ENCODE results near the gene CHRD. TPM values are rescaled to one million over a fixed set of nuclear protein-coding genes. Genes with fewer than 3 reads are reported as not detected.

CHRD gene
- polyA plus RNA-seq, 3 donors: 8.2 to 9.9 (median 8.9) TPM

DNA sequence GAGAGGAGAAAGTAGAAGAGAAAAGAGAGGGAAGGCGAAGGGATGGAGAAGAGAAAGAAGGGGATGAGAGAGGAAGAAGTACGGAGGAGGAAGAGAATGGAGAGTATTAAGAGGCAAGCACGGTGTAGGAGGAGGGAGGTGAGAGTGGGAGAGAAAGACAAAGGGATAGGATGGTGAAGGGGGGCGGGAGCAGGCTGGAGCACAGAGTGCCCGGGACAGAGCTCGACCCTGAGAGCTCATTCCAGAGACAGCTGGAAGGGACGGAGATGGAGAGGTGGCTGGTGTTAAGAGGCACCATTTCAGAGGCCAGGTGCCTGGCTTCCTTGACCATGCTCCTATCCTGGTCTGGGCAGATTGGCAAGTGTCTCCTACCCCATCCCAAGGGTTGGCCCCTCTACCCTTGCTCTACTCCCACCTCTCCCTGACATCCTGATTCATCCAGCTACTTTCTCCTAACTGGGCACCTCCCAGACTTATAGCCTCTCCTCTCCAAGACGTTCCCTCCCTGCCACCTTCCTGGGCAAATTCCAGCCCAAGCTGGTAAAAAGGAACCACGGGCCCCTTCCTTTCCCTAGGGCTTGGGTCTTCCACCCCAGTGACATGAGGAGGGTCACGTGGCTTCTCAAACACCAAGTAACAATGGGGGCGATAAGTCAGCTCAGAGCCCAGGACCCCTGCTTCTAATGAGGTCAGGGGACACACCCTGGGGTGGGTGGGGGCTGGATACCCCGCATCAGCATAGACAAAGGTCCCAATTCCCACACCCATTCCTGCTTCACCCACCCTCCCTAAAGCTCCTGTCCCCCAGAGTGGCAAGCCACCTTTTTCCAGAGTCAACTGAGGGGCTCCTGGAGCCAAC, 19.6 kb upstream of the CHRD start:
- no peak for DNase-seq (ENCODE audit: low read depth in 3 of 3, low spot score in 2 of 3)

DNA sequence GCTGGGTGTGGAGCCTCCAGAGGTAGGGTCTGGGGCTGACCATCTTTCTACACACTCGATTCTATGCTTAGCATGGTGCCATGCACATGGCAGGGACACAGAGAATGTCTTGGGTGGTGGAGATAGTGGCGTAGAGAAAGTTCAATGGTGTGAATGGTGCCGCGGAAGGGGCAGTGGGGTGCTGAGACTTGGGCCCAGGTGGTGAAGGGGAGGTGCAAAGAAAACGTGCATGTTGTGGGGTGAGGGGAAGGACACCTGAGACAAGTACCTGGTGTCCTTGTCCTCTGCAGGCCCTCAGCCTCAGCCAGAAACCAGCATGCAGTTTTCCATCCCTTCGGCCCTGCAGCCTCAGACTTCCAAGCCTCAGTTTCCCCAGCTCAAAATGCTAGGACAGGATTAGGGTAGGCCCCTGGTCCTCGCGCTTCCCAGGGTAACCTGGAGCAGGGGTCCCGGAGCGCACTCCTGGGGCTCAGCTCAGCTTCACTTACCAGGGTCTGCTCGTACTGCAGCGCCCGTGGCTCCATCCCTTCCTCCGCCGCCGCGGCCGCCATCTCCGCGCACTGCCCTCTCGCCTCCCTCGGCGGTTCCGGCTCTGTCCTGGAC, 18.8 kb upstream of the CHRD start:
- no peak for DNase-seq (ENCODE audit: low read depth in 3 of 3, low spot score in 2 of 3)

DNA sequence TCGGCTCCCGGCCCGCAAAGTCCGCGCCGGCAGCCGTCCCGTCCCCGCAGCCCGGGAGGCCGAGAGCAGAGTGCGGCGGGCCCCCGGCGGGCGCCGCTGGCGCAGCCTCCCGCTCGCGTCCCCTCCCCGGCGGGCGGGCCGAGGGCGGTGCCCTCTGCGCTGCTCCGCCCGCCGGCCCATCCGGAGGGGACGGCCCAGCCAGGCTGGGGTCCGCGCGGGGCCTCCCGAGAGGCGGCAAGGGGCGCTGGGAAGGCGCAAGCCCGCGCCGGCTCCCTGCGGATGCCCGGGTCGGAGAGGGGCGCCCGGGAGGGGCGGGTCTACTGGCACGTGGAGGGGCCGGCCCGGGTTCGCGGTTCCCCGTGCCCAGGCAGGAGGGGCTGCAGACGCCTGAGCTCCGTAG, 18.3 kb upstream of the CHRD start, which contains the start of the genes CLCN2 and POLR2H:
TSS of gene CLCN2 (minus strand) at position 74 of the 400 bp plus-strand sequence. CDS start 126 bp downstream, outside the sequence.
TSS of gene POLR2H (plus strand) at position 179 of the 400 bp plus-strand sequence. CDS start 1,783 bp downstream, outside the sequence.
- peak in 2 of 3 donors; percentile 55 to 71 for DNase-seq (ENCODE audit: low read depth in 3 of 3, low spot score in 2 of 3)

DNA sequence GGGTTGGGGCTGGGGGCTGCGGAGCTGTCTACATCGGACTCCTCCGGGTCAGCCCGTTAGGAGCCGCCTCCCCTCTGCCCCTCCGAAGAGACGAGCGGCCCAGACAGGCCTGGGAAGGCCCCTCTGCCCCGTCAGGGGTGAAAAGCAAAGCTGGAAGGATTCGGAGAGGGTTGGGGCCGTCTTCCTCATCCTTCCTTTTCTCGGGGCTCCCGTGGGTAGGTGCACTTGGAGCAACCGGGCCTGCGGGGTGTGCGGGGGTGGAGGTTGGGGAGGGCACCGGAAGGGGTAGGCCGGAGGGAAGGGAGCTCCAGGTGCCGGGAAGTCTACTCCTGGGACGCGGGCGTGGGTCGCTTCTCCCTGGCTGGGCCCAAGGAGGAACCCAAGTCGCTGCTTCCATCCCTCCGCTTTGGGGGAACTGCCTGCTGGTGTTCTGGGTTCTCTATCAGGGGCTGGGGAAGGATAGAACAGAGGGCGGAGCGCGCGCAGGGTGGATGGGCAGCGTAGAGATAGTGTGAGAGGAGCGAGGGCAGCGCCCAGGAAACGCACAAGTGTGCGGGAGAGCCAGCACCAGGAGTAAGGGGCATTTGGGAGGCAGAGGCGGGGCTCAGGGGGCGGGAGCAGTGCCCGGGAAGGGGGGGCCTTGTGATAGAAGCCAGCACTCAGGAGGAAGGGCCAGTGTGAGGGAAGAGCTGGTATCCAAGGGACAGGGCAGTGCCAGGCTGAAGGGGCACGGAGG, 17.8 kb upstream of the CHRD start:
- DNase-seq (ENCODE audit: low read depth in 3 of 3, low spot score in 2 of 3): no peak

DNA sequence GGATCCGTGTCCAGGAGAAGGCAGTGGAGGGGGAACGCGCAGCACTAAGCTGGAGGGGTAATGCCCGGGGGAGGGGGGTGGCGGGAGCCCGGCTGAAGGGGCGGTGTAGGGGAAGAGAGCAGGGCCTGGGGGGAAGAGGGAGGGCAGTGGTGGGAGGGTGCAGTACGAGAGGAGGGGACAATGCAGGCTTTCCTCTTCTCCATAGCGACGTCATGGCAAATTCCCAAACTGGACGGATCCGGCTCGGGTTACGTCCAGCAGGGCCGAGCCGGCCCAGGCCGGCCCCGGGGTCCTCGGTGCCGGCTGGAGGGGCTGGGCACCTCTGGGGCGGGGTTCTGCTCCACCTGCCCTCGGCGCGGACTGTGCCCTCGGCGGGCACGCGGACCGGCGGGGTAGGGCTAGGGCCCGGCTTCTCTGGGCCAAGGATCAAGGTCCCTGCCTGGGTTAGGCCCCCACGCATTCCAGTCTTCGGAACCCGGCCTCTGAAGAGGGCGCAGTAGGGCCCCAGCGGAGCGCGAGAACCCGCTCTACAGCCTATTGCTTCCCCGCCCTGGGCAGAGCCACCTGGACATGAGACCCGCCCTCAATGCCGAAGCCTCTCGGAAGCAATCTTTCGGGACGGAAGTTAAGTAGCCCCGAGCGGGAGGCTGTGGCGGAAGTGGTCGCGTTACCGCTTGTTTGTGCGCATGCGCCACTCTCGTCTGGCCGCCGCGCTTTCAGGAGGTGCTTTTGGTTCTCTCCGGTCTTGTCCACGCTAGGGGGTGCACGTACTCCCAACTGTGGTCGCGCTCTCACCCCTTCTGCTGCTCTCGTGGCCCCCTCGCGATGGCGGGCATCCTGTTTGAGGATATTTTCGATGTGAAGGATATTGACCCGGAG, 16.9 kb upstream of the CHRD start:
- DNase-seq (ENCODE audit: low read depth in 3 of 3, low spot score in 2 of 3): peak; percentile 94 to 96 (median 96)

DNA sequence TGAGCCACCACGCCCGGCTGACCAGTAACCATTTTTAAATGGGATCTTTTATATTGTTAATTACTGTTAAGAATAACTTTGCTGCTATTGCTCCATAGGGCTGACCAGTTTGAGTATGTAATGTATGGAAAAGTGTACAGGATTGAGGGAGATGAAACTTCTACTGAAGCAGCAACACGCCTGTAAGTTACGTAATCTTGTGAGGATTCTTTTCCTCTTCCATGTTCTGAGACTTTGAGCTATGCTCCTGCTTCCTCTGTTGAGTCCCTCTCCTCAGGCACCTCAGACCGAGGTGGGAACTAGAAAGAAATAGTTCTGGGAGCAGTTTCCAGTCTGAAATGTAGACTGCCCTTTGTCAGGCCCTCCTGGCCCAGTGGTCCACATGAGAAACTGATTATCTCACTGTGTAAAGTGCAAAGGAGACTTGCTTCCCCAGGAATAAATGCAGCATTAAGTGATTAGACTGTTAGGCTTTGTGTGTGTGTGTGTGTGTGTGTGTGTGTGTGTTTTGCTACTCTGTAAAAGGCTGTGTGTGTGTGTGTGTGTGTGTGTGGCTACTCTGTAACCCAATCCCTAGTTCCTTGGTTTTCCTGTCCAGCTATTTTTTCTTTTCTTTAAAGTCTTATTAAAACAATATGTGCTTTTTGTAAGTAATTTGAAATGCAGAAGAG, 13.1 kb upstream of the CHRD start:
- no peak for DNase-seq (ENCODE audit: low read depth in 3 of 3, low spot score in 2 of 3)

DNA sequence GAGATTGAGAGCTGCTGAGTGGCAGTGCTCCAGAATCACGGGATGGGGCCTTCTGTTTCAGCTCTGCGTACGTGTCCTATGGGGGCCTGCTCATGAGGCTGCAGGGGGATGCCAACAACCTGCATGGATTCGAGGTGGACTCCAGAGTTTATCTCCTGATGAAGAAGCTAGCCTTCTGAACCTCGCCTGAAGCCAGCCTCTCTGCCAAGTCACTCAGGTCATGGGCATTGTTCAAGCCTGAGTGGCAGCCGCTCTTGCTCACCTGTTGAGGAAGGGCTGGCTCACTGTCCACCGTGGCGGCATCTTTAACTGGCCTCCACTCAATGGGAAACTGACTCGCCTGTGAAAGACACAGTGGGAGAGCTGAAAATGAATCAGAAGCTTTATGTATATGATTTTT, 11.7 kb upstream of the CHRD start:
- DNase-seq (ENCODE audit: low read depth in 3 of 3, low spot score in 2 of 3): no peak

DNA sequence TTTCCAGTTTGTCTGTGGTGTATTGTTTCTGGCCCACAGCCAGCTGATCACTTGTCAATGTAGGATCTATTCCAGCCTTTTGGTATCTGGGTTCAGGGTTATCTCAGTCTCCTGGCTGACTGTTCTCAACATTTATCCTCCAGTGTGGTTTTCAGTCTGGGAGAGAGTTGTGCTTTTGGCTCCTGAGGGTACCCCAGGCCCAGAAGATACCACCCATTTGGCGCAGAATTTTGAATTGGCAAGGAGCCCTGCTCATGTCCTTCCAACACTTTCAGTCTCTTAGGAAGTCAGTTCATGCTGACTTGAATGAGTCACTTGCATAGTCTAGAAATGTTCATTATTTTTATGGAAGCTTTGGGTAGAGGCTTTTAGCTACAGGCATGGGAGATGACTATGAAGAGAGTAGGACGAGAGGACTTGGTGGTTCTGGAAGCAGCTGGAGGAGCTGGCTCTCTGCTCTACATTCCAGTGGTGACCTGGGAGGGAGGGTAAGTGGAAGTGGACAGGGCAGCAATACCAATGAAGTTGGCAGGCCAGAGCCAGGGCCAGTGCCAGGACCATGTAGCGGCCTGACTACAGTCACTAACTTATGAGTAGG, 11.2 kb upstream of the CHRD start:
- DNase-seq (ENCODE audit: low read depth in 3 of 3, low spot score in 2 of 3): no peak

DNA sequence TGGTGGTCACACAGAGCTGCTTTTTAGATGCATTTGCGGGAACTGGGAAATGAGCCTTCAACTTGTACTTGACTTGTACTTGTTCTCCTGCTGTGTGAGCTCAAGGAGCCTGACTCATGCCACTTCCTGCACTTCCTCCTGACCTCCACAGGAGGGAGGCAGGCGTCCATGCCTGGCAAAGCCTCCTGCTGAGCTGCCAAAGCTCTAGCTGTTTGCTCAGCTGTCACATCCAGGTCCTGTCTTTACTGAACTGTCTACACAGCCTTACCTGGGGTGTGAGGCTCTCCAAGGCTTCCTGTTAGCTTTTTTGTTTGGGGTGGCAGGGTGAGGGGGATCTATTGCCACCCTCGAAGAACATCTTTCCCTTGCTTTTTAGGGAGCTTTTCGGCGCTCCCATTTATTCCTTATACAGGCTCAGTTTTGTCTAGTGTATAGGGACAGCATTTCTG, 8.3 kb upstream of the CHRD start:
- DNase-seq (ENCODE audit: low read depth in 3 of 3, low spot score in 2 of 3): peak in 2 of 3 donors; percentile 58 to 72

DNA sequence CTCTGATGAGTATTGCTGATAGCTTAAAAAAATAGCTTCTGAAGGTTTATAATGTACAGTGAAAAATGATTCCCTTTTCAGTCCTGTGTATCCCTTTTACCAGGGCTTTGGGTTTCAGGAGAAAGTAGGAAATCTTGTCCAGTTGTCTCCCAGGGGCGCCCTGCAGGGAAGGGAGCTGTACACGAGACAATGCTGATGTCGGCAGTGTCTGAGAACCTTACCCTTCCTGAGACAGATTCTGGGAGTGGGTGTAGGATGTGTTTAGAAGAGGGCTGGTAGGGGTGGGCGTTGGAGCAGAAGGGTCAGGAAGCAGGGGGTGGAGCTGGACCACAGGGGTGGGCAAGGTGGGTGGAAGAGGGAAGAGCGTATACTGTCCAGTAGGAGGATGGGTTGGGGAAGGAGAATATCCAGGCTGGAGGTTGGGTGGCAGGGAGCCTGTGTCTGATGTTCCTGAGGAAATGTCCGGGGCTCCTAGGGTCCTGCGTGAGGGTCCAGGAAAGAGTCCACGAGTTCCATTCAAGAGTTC, 7.5 kb upstream of the CHRD start:
- DNase-seq (ENCODE audit: low read depth in 3 of 3, low spot score in 2 of 3): no peak

DNA sequence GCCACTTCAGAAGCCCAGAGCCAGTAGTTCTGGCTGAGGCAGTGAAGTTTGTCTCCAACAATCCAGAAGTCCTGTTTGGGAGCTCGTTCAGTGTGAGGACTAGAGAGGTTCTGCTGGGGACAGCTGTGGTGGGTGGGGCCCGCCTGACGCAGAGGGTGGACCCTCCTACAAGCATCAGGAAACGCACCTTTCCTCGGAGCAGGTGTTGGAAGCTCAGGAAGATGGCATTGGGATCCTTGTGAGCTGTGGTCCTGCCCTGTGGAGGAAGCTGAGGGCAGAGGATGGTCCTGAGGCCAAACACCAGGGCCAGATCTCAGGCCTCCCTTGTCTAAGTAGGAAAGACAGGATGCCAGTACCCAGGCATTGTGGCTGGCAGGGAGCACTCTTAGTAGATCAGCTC, 6.9 kb upstream of the CHRD start:
- no peak for DNase-seq (ENCODE audit: low read depth in 3 of 3, low spot score in 2 of 3)

DNA sequence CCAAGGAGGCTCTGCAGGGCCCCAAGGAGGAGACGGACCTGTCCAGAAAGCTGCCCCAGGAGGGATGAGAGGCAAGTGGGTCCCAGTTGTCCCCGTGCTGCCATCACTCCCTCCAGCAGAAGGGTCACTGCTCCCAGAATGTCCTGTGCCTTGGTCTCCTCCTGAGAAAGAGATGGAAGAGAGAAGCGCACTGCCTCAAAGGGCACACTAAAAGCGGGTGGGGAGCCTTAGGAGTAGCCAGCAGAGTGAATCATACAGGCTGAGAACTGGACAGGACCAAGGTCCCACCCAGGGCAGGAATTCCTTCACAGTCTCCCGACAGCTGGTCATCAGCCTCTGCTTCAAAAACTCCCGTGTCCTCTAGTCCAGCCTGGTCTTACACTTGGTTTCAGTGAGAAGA, 6.4 kb upstream of the CHRD start:
- DNase-seq (ENCODE audit: low read depth in 3 of 3, low spot score in 2 of 3): no peak

DNA sequence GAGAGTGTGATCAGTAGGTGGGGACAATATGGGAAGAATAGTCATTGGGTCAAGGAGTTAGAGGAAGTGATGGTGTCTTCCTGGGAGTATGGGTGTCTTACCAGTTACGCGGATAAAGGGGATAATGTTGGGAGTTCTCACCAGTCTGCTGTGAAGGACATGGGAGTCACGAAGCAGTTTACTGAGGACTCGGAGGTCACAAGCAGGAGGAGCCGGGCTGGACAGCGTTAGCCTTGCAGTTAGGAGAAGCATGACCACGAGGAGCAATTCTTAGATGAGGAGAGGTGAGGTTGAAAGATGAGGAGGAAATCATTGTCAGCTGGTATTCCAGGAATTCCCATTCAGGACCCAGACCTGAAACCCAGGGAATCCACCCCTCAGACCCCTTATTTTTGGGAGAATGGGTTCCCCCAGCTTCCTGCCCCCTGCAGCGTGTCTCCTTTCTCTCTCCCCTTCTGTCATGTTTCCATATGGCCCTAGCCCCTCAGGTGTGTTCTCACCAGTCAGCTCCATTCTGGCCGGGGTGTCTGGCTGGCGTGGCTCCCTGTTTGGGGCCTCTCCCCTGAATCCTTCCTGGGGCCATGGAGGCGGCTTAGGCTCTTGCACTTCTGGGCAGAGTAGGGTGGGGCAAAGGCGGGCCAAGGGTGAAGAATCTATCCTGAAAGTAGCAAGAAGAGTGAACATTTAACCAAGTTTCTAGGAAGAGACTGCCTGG, 4.0 kb upstream of the CHRD start:
- no peak for DNase-seq (ENCODE audit: low read depth in 3 of 3, low spot score in 2 of 3)

DNA sequence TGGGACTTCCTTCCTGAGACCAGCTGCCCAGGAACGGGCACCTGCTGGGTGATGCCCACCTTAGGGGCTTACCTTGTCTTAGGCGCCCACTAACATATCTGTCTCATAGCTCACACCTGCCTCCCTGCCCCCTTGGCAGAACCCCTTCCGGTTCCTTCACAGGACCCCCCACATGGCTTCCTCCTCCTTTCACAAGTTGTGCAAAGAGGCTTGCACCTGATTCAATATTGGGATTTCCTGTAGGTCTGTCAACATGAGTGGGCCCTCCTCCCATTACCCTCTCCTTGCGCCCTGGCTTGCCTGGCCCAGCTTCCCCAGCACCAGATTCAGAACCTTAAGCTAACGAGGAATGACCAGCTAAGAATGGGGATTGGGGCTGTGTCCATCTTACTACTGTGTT, 2.5 kb upstream of the CHRD start:
- DNase-seq (ENCODE audit: low read depth in 3 of 3, low spot score in 2 of 3): no peak

DNA sequence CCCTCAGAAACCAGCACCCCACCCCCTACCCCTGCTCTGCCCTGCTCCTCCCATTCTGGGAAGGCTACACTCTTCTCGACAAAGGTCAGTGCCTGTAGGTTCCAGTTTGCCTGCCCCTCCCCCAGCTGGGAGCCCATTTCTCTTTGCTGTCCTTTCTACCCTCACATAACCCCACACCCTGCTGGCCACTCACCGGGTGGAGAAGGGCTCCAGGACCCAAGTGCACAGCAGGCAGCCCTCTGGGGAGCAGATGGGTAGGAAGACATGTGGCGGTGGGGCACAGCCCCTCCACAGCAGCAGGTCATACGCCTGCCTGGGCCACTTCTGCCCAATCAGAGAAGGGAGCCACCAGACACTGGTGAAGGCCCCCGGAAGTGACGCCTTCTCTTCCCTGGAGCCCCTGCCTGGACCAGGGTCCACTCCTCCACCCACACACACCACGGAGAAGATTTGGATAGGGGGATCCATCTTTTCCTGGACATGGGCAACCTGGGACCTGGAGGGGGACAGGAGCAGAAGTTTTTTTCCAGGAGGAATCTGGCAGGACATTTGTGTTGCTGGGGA, 1.9 kb upstream of the CHRD start, which contains the start of gene THPO:
TSS of gene THPO (minus strand) at position 326 of the 564 bp plus-strand sequence. CDS start 1,948 bp downstream, outside the sequence.
- DNase-seq (ENCODE audit: low read depth in 3 of 3, low spot score in 2 of 3): no peak

DNA sequence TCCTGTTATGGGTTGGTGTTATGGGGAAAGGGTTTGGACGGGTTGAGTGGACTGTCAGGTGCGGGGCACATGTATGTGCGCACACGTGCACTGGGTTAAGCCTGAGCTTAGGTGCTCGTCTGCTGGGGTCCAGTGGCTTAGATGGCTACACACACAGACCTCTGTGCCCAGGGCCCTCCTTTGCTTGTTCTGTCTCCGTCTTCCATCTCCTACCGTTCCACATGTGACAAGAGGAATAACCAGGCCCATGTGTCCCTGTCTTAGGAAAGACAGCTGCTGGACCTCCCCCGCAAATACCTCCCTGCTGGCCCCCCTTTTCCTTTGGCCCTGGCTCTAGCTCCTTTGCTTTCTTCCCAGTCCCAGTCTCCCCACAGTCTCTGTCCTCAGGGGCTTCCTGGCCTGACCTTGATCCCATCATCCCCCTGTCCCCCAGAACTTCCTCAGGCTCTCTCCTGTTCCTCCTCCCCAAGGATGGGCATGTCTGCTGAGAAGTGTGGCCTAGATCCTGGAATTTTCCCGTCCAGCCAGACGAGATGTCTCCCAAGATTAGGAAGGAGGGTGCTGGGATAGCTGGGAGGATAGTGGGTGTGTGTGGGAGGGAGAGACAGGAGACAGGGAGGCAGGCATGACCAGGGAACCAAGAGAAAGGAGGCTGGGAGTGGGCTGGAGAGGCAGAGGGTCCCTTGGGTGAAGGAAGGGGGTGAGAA, 1.1 kb upstream of the CHRD start:
- no peak for DNase-seq (ENCODE audit: low read depth in 3 of 3, low spot score in 2 of 3)

DNA sequence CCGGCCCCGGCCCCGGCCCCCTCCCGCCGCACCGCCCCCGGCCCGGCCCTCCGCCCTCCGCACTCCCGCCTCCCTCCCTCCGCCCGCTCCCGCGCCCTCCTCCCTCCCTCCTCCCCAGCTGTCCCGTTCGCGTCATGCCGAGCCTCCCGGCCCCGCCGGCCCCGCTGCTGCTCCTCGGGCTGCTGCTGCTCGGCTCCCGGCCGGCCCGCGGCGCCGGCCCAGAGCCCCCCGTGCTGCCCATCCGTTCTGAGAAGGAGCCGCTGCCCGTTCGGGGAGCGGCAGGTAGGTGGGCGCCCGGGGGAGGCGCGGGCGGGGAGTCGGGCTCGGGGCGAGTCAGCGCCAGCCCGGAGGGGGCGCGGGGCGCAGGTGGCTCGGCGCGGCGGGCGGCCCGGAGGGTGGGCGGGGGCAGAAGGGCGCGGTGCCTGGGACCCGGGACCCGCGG, 352 bp downstream of the CHRD start:
- no peak for DNase-seq (ENCODE audit: low read depth in 3 of 3, low spot score in 2 of 3)

All from right renal cortex interstitium (tissue), 3 donors.